K562 (cell line): ENCODE measurements around the gene AIG1. TPM values are rescaled to one million over a fixed set of nuclear protein-coding genes. Genes with fewer than 3 reads are reported as not detected.

Experiments
- ATAC-seq: fragments of 200-7000 bp; cut with Tn5 transposase; 3 replicates; pipeline ENCODE4 v1.9.1; 2020; ENCODE audit warnings: moderate library complexity
- BruUV-seq: library from RNA; stranded (reverse); fragments of 400-500 nt; replicated peaks from 2 replicates; lab custom pipeline; 2021; lab: Mats Ljungman, UMichigan
- CTCF ChIA-PET: fragments of 300-600 bp; formaldehyde crosslinking; extraction: SDS; loops from one replicate; lab custom pipeline; 2021; ENCODE audit warnings: low intra/inter-chr PET ratio; lab: Yijun Ruan, JAX
- POLR2A ChIA-PET: fragments of 300-600, 350-650 bp; sonication (Branson Sonifier 250); formaldehyde crosslinking; extraction: SDS; loops from one replicate; lab custom pipeline; 2021; ENCODE audit warnings: antibody characterized with exemption, inconsistent platforms; lab: Yijun Ruan, JAX
- DNase-seq, 4 experiments: peaks; one replicate each; pipeline versions ENCODE4 v3.0.0 to v3.0.0-alpha.2; 2011 to 2018; ENCODE audit warnings: low spot score in 3 of 4, mixed read lengths in 3 of 4; ENCODE audit errors: extremely low read depth in 1 of 4
- FAIRE-seq: peaks from 2 replicates; lab custom pipeline; 2011; peaks lifted over from hg19 to GRCh38; lab: Jason Lieb, UNC
- H2AFZ ChIP-seq: 2 replicates; pipeline ENCODE4 v1.6.0; 2011; ENCODE audit warnings: low read depth, low read length, control low read depth, inconsistent platforms
- H3K27ac ChIP-seq: fragments of 200-600 bp; 3 replicates; pipeline ENCODE4 v1.8.0; 2011; ENCODE audit warnings: low read depth, mild to moderate bottlenecking, control low read depth, inconsistent platforms, low read length, moderate library complexity, mixed read lengths; ENCODE audit errors: extremely low read depth
- H3K27me3 ChIP-seq, 2 experiments: fragments of 300-600 bp in 1 of 2; 2 replicates in 1 of 2; 3 replicates in 1 of 2; pipeline versions ENCODE4 v1.6.0 to v1.8.0; 2011; ENCODE audit warnings: inconsistent platforms in 2 of 2, low read length in 2 of 2, mild to moderate bottlenecking in 1 of 2, mixed read lengths in 1 of 2, moderate library complexity in 1 of 2; ENCODE audit not compliant: control insufficient read depth in 2 of 2, insufficient read depth in 2 of 2
- H3K36me3 ChIP-seq: fragments of 300-600 bp; 3 replicates; pipeline ENCODE4 v1.8.0; 2011; ENCODE audit warnings: mild to moderate bottlenecking, low read length, inconsistent platforms; ENCODE audit not compliant: control insufficient read depth, insufficient read depth
- H3K4me1 ChIP-seq, 2 experiments: fragments of 200-600 bp in 1 of 2; replicated peaks in 1 of 2; 2 replicates in 1 of 2; 3 replicates in 1 of 2; pipeline versions ENCODE4 v1.5.1 to v1.8.0; 2011; ENCODE audit warnings: inconsistent platforms in 2 of 2, low read length in 2 of 2, mild to moderate bottlenecking in 1 of 2, mixed read lengths in 1 of 2, moderate library complexity in 1 of 2; ENCODE audit not compliant: control insufficient read depth in 2 of 2, insufficient read depth in 2 of 2
- H3K4me2 ChIP-seq: 2 replicates; pipeline ENCODE4 v1.6.1; 2011; ENCODE audit warnings: low read length, control low read depth, inconsistent platforms, mixed read lengths; ENCODE audit not compliant: insufficient read depth
- H3K4me3 ChIP-seq: fragments of 200-600 bp; sonication (generic), shearing (Covaris generic); 2 replicates; pipeline ENCODE4 v1.5.1; 2016; ENCODE audit warnings: control low read depth, inconsistent platforms
- H3K79me2 ChIP-seq: fragments of 200-600 bp; 3 replicates; pipeline ENCODE4 v1.8.0; 2011; ENCODE audit warnings: low read length, inconsistent platforms; ENCODE audit not compliant: control insufficient read depth, insufficient read depth
- H3K9ac ChIP-seq, 2 experiments: 2 replicates each; pipeline versions ENCODE4 v1.6.0 to v1.6.1; 2011; ENCODE audit warnings: low read depth in 2 of 2, low read length in 2 of 2, control low read depth in 1 of 2, inconsistent platforms in 1 of 2, mild to moderate bottlenecking in 1 of 2, mixed read lengths in 1 of 2; ENCODE audit not compliant: insufficient read depth in 1 of 2
- H3K9me1 ChIP-seq: one replicate; pipeline ENCODE4 v1.6.0; 2011; ENCODE audit warnings: inconsistent platforms, mild to moderate bottlenecking, low read length, moderate library complexity; ENCODE audit not compliant: control insufficient read depth, insufficient read depth
- H3K9me3 ChIP-seq: replicated peaks from 2 replicates; pipeline ENCODE4 v1.5.1; 2011; ENCODE audit warnings: low read depth, low read length, inconsistent platforms; ENCODE audit not compliant: control insufficient read depth, insufficient read depth
- H4K20me1 ChIP-seq: replicated peaks from 2 replicates; pipeline ENCODE4 v1.6.1; 2011; ENCODE audit warnings: low read length, inconsistent platforms, mixed read lengths; ENCODE audit not compliant: control insufficient read depth, insufficient read depth
- YBX1 ChIP-seq: fragments of 450-650 bp; IDR thresholded peaks from 2 replicates; pipeline ENCODE4 v1.7.1; 2016; ENCODE audit warnings: mild to moderate bottlenecking
- ZNF174 ChIP-seq: fragments of 250-450 bp; sonication (Bioruptor Pico); IDR thresholded peaks from 2 replicates; pipeline ENCODE4 v1.4.0; 2020; ENCODE audit warnings: mild to moderate bottlenecking
- ZNF589 ChIP-seq: fragments of 200-800 bp; sonication (Bioruptor generic); IDR thresholded peaks from 2 replicates; pipeline ENCODE4 v1.6.1; 2016; ENCODE audit warnings: low read depth, missing genetic modification characterization, missing compliant biosample characterization
- WGBS: fragments of 100-300 bp; shearing (Covaris generic); methylation state at CpG from one replicate; pipeline ENCODE4 v1.1.6; 2016; ENCODE audit warnings: low coverage, mixed read lengths; ENCODE audit not compliant: insufficient coverage; ENCODE audit errors: missing lambda C conversion rate; 5-methylcytosine and 5-hydroxymethylcytosine counted together
- in situ Hi-C: fragments of 300-500 bp; cut with MboI; formaldehyde crosslinking; loops from 4 replicates; pipeline ENCODE4 v1.15.0; 2018; ENCODE audit warnings: inconsistent platforms, mixed read lengths
- intact Hi-C: fragments of 100-400 bp; cut with micrococcal nuclease; formaldehyde crosslinking; loops from 2 replicates; pipeline ENCODE4 v1.14.2; 2022
- polyA plus RNA-seq, 8 experiments: library from polyadenylated mRNA; depleted of rRNA in 4 of 8; stranded (reverse) in 5 of 8; unstranded in 3 of 8; fragments of >200 nt; fragmentation: Nextera tagmentation in 2 of 8; fragmentation: Illumina TruSeq in 1 of 8; extraction: Ambion mirVana in 2 of 8; extraction: Trizol in 1 of 8; gene quantifications; 2 replicates each; pipeline versions ENCODE4 v1.2.1 to v1.2.3, GENCODE V29; 2011 to 2014; ENCODE audit warnings: inconsistent platforms in 1 of 8, missing spikeins in 1 of 8
- total RNA-seq, 7 experiments: library from RNA; depleted of rRNA in 6 of 7; stranded (reverse); fragments of >200 nt in 6 of 7; fragmentation: Illumina TruSeq in 2 of 7; extraction: Trizol in 2 of 7; gene quantifications; 2 replicates each; pipeline versions ENCODE4 v1.2.1 to v1.2.3, GENCODE V29; 2011 to 2021; ENCODE audit warnings: low replicate concordance in 1 of 7
- TF ChIP-seq, protein P1 (sequence below): fragments of 250-450 bp; sonication (Bioruptor Pico); IDR thresholded peaks from 2 replicates; pipeline ENCODE4 v1.9.0; 2021; ENCODE audit warnings: mild to moderate bottlenecking

Gene AIG1
- total and polyA plus RNA-seq, 9 of the 15 experiments (the other 6 are each of a cell fraction or from before 2014, with no cell fraction given): 74.8 to 333 (median 127) TPM

DNA sequence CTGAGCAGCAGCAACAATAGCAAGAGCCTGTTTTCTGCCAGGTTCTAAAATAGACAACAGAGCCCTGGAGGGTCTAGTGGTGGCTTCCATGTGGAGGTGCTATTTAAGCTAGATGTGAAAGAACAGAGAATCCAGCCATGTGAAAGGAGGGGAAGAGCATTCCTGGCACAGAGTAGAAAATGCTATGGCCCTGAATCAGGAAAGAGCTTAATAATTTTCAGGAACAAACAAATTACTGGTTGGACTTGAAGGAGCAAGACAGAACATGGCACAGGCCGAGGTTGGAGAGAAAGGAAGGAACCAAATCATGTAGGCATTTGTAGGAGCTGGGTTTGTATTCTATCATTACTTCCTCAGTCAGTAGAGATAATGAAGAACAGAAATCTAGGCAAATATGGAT, 98.3 kb downstream of the AIG1 start:
- WGBS: 75% methylated on average over 1 of the region's 1 CpG
- intact Hi-C loops: no loop called here

DNA sequence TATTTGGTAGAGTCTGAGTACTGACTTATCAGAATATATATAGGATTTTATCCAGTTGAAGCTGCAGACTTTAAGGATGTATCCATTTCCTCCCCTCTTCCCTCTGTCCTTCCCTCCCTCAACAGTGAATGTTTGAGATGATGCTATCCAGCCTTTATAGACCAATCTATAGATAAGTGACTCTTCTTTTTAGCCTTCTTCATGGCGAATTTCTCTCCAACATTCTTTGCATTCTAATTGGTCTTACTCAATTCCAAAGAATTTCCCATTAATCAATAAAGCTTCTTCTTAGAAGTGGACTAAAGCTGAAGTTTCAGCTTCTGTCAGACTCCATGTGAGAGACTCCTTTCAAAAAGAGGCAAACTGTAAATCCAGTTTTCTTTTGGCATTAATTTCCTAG, 99.3 kb downstream of the AIG1 start:
- no peak for DNase-seq
- no TSS peak for BruUV-seq
- H3K27ac ChIP-seq: no peak overlapping the region
- ChIA-PET CTCF (no interaction called here), POLR2A (interaction anchor here (1.1 to 1.3 kb wide), 2 partner anchors 15 to 290 kb away, joined by 3 read pairs; partner anchors contain the start of genes ADAT2 and PEX3)
- H3K79me2 ChIP-seq: peaks cover 17% of the 10 kb centered on the region
- intact Hi-C loops: loop anchor here (10.0 kb wide), 1 partner anchor 215 kb away; the partner anchor contains the start of gene HIVEP2
- H2AFZ ChIP-seq: no peak overlapping the region
- peaks cover 4% of the 10 kb centered on the region; the same call in 2 of the 3 replicates for H3K36me3 ChIP-seq
- H3K9ac ChIP-seq: no peak overlapping the region
- WGBS: 17% methylated on average over 1 of the region's 1 CpG
- H3K9me1 ChIP-seq: no peaks in the 10 kb centered on the region
- no peak overlapping the region for H3K4me2 ChIP-seq
- no peak overlapping the region for H3K4me3 ChIP-seq
- no peaks in the 10 kb centered on the region for H4K20me1 ChIP-seq
- no peak for TF ChIP-seq YBX1
- TF ChIP-seq ZNF174 (CRISPR knock-in tag): 0 out of 2 replicates have a peak, but pooled peaks have one; percentile 53
- TF ChIP-seq, all 486 proteins: peak for 1
- no peaks in the 10 kb centered on the region for H3K27me3 ChIP-seq
- no peak for FAIRE-seq
- no peak for ATAC-seq
- peaks cover 10 to 38% of the 10 kb centered on the region in 2 experiments for H3K4me1 ChIP-seq
- H3K9me3 ChIP-seq: no peaks in the 10 kb centered on the region; the same call in 1 of the 2 replicates
- in situ Hi-C loops: no loop called here

More for the DNA sequence above, 98.3 kb downstream of the AIG1 start:
- peaks cover 10 to 30% of the 10 kb centered on the region in 2 experiments for H3K4me1 ChIP-seq
- CTCF ChIA-PET: no interaction called here
- H3K4me2 ChIP-seq: no peak overlapping the region
- H3K27ac ChIP-seq: no peak overlapping the region
- in situ Hi-C loops: no loop called here
- no peaks in the 10 kb centered on the region for H4K20me1 ChIP-seq
- 0 out of 2 replicates have a peak, but pooled peaks have one; percentile 6 for TF ChIP-seq ZNF589 (CRISPR knock-in tag)
- TF ChIP-seq, protein P1, sequence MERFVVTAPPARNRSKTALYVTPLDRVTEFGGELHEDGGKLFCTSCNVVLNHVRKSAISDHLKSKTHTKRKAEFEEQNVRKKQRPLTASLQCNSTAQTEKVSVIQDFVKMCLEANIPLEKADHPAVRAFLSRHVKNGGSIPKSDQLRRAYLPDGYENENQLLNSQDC (CRISPR knock-in tag): no peak
- TF ChIP-seq, all 486 proteins: peak for 1
- H3K9me3 ChIP-seq: no peaks in the 10 kb centered on the region; the same call in 1 of the 2 replicates
- H3K36me3 ChIP-seq: peaks cover 4% of the 10 kb centered on the region; the same call in 2 of the 3 replicates
- no peak overlapping the region for H3K4me3 ChIP-seq
- no peak overlapping the region for H3K9ac ChIP-seq
- BruUV-seq: no TSS peak
- no peak overlapping the region for H2AFZ ChIP-seq
- peak; percentile 7; the same call in 2 of the 3 replicates for ATAC-seq
- no peaks in the 10 kb centered on the region for H3K27me3 ChIP-seq
- DNase-seq: no peak
- no peaks in the 10 kb centered on the region for H3K9me1 ChIP-seq
- POLR2A ChIA-PET: interaction anchor here (0.6 to 1.5 kb wide), 6 partner anchors 12 to 291 kb away, joined by 3 to 4 read pairs (median 3); partner anchors contain the start of genes ADAT2 and PEX3
- 0 out of 3 replicates have a peak, but pooled peaks cover 13% of the 10 kb centered on the region for H3K79me2 ChIP-seq
- FAIRE-seq: no peak
